GM21515 (cell line): ENCODE data around the gene THAP8.

Experiments
- ATAC-seq: cut with Tn5 transposase; IDR thresholded peaks from one replicate; pipeline ENCODE4 v1.9.1; 2021; ENCODE audit not compliant: unreplicated experiment

THAP8 gene

GRCh38 chr19:35995048-35995993 lies 58.8 kb downstream of the THAP8 start, which contains the start of gene SDHAF1:
Gene SDHAF1, plus strand, starts transcription at chr19:35995188. Its CDS starts 87 bp downstream, at chr19:35995275.
- peak; percentile 80 for ATAC-seq

GRCh38 chr19:35993923-35994598 lies 60.0 kb downstream of the THAP8 start:
- ATAC-seq: no peak

DNA sequence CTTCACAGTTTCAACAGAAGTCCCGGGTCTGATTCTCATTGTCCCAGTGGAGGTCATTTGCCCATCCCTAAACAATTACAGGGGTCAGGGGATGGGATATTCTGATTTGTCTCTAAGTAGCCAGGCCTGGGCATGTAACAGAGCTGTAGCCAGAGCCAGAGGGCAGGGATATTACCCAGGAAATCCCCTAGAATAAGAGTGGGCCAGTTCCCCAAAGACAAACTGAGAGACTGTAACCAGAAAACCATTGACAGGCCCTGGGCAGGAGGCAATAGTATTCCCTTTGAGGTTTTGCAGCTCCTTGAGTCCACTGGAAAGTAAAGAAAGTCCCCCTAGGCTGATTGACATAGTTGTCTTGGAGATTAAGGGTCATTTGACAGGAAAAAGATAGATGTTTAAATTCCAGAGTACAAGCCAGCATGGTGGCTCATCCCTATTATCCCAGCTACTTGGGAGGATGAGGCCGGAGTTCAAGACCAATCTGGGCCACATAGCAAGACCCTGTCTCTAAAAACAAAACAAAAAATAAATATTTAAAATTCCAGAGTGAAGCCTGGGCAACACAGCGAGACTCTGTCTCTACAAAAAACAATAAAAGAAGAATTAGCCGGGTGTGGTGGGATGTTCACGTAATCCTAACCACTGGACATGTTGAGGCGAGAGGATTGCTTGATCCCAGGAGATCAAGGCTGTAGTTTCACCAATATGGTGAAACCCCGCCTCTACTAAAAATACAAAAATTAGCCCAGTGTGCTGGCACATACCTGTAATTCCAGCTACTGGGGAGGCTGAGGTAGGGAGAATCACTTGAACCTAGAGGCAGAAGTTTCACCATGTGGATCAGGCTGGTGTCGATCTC lies 60.9 kb downstream of the THAP8 start:
- ATAC-seq: no peak

- ATAC-seq: no peak
Measured at GRCh38 chr19:35991731-35992450, 62.2 kb downstream of the THAP8 start.

GRCh38 chr19:35990771-35991730 lies 63.0 kb downstream of the THAP8 start:
- no peak for ATAC-seq

- no peak for ATAC-seq
Measured at GRCh38 chr19:35990156-35990555, 63.9 kb downstream of the THAP8 start.

DNA sequence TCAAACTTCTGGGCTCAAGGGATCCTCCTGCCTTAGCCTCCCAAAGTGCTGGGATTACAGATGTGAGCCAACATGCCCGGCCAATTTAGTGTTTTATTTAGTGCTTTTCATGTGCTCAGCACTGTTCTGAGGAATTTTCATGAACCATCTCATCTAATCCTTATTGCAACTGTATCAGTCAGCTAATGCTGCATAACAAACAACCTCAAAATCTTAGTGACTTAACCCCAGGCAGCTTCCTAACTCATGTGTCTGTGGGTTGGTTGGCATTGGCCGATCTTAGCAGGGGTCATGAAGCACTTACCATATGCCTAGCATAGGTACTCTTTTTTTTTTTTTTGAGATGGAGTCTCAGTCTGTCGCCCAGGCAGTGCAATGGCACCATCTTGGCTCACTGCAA lies 65.3 kb downstream of the THAP8 start:
- no peak for ATAC-seq

- no peak for ATAC-seq
Measured at GRCh38 chr19:35987571-35987896, 66.6 kb downstream of the THAP8 start.

- no peak for ATAC-seq
Measured at GRCh38 chr19:35986664-35987570, 67.2 kb downstream of the THAP8 start.

GRCh38 chr19:35986111-35986510 lies 68.0 kb downstream of the THAP8 start:
- ATAC-seq: no peak
